Kidney (tissue), 14 donors: ENCODE data around the gene CHRNA7. TPM values are rescaled to one million over a fixed set of nuclear protein-coding genes. Genes with fewer than 3 reads are reported as not detected.

ENCODE experiments used
- DNase-seq, 5 donors: peaks; one replicate each; pipeline ENCODE4 v3.0.0-alpha.2; 2013 to 2020
- FAIRE-seq: peaks from 2 replicates; lab custom pipeline; 2012; peaks lifted over from hg19 to GRCh38; lab: Jason Lieb, UNC
- H3K27ac ChIP-seq, 2 donors: one replicate each; pipeline ENCODE4 v1.7.0; 2013; ENCODE audit warnings: low read depth in 2 of 2, low read length in 2 of 2, inconsistent platforms in 1 of 2
- H3K27me3 ChIP-seq: one replicate; pipeline ENCODE4 v1.7.1; 2013; ENCODE audit warnings: low read length, inconsistent platforms; ENCODE audit not compliant: control insufficient read depth, insufficient read depth
- H3K36me3 ChIP-seq, 3 donors: one replicate each; pipeline versions ENCODE4 v1.7.0 to v1.7.1; 2013; ENCODE audit warnings: low read length in 3 of 3, control low read depth in 1 of 3, inconsistent platforms in 1 of 3; ENCODE audit not compliant: insufficient read depth in 3 of 3, control insufficient read depth in 2 of 3
- H3K4me1 ChIP-seq, 3 donors: one replicate each; pipeline versions ENCODE4 v1.7.0 to v1.7.1; 2013; ENCODE audit warnings: low read length in 3 of 3, inconsistent platforms in 1 of 3, low read depth in 1 of 3; ENCODE audit not compliant: control insufficient read depth in 2 of 3, insufficient read depth in 2 of 3
- H3K4me3 ChIP-seq, 3 donors: one replicate each; pipeline versions ENCODE4 v1.7.0 to v1.8.1; 2013; ENCODE audit warnings: low read length in 3 of 3, control low read depth in 1 of 3, inconsistent platforms in 1 of 3
- H3K9ac ChIP-seq, 3 donors: one replicate each; pipeline versions ENCODE4 v1.7.0 to v1.7.1; 2013; ENCODE audit warnings: low read length in 3 of 3, control low read depth in 1 of 3, inconsistent platforms in 1 of 3
- H3K9me3 ChIP-seq, 3 donors: one replicate each; pipeline versions ENCODE4 v1.7.0 to v1.7.1; 2013; ENCODE audit warnings: low read length in 3 of 3, control low read depth in 1 of 3, inconsistent platforms in 1 of 3; ENCODE audit not compliant: control insufficient read depth in 2 of 3, insufficient read depth in 1 of 3
- CTCF ChIP-seq: IDR thresholded peaks from 3 replicates; pipeline ENCODE4 v1.5.1; 2012; ENCODE audit warnings: mild to moderate bottlenecking, moderate library complexity, borderline replicate concordance; ENCODE audit not compliant: insufficient read depth; ENCODE audit errors: extremely low read depth
- intact Hi-C: fragments of 100-400 bp; cut with DNase I; formaldehyde crosslinking; loops from one replicate; pipeline ENCODE4 v1.11.1; 2022
- polyA plus RNA-seq: library from polyadenylated mRNA; stranded (reverse); fragments of 350-450 nt; fragmentation: Illumina TruSeq; extraction: RNeasy Lipid Tissue Mini Kit (QIAGEN cat#74804); gene quantifications from one replicate; pipeline ENCODE4 v1.2.3, GENCODE V29; 2014; ENCODE audit warnings: low read depth, low replicate concordance; ENCODE audit not compliant: insufficient read depth
- total RNA-seq: library from RNA; stranded (reverse); fragmentation: NEBNext Ultra II Directional; extraction: Animal tissue kit (Norgen Biotek cat#: 25700); gene quantifications from one replicate; pipeline ENCODE4 v1.2.1, GENCODE V29; 2021
- donor health status: control.
- donor health status: control.
- donor health status: control.
- donor health status: control.
- donor health status: control.
- donor health status: DM: yes; HTN: yes; CAD: no.
- donor health status: Normal renal cell carcinoma (clear cell type).

Gene CHRNA7
- total and polyA plus RNA-seq, 2 donors from 2014 or later: 0.80 to 1.6 TPM

GRCh38 chr15:32089851-32090359 is 59.6 kb downstream of the CHRNA7 start:
- intact Hi-C loops: no loop called here
- Histone ChIP-seq H3K9ac (no peak overlapping the region), H3K36me3 (no peaks in the 10 kb centered on the region), H3K9me3 (peaks cover 0 to 13% (median 0%) of the 10 kb centered on the region in 3 donors), H3K27me3 (no peaks in the 10 kb centered on the region), H3K4me3 (no peak overlapping the region), H3K27ac (no peak overlapping the region), H3K4me1 (no peaks in the 10 kb centered on the region)
- no peak for FAIRE-seq
- DNase-seq: no peak
- TF ChIP-seq CTCF: no peak

GRCh38 chr15:32091505-32092380 is 61.4 kb downstream of the CHRNA7 start:
- intact Hi-C loops: no loop called here
- FAIRE-seq: no peak
- Histone ChIP-seq H3K27ac (no peak overlapping the region), H3K9me3 (peaks cover 0 to 13% (median 0%) of the 10 kb centered on the region in 3 donors), H3K4me1 (no peaks in the 10 kb centered on the region), H3K27me3 (no peaks in the 10 kb centered on the region), H3K36me3 (no peaks in the 10 kb centered on the region), H3K4me3 (no peak overlapping the region), H3K9ac (no peak overlapping the region)
- no peak for TF ChIP-seq CTCF
- no peak for DNase-seq

- H3K27ac ChIP-seq: no peak overlapping the region
- no peak for FAIRE-seq
- no peaks in the 10 kb centered on the region for H3K27me3 ChIP-seq
- no peaks in the 10 kb centered on the region for H3K4me1 ChIP-seq
- no peak overlapping the region for H3K9ac ChIP-seq
- no peak for DNase-seq
- H3K9me3 ChIP-seq: no peaks in the 10 kb centered on the region
- H3K4me3 ChIP-seq: no peak overlapping the region
- no peak for TF ChIP-seq CTCF
- no peaks in the 10 kb centered on the region for H3K36me3 ChIP-seq
- intact Hi-C loops: no loop called here
These were observed 65.9 kb downstream of the CHRNA7 start for GRCh38 chr15:32096213-32096612.
